ENCODE measurements around the gene C11orf16. TPM values are rescaled to one million over a fixed set of nuclear protein-coding genes. Genes with fewer than 3 reads are reported as not detected.
"Not testable (repeated sequence)": the region's sequence is repeated elsewhere in the genome, so short reads cannot be mapped to it uniquely, and the experiment has no call there.

The C11orf16 gene
- total RNA-seq, 1 donor from 2014 or later, result not detected

DNA sequence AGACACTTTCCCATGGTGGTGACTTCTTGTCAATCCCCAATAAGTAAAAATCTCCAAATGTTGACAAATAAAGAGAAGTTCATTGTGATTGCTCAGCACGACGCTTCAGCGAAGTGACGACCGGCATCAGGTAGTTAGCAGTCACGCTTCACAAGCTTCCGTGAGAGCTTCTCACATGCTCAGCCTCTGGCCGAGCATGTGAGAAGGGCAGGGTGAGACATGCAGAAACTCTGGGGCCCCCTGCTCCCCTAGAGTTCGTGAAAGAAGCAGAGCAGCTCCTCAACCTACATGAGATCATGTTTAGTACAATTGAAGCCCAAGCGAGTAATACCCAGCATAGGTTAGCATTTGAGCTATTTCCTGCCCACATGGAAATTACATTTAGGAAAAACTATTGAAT lies 4.4 kb upstream of the C11orf16 start:
- no peak overlapping the region for H3K9ac ChIP-seq (ENCODE audit: low read depth in 1 of 3, low read length in 3 of 3)
- H3K27me3 ChIP-seq (ENCODE audit: control insufficient read depth in 3 of 3, insufficient read depth in 3 of 3, low read length in 3 of 3), result no peaks in the 10 kb centered on the region
- no peak overlapping the region for H3K4me3 ChIP-seq (ENCODE audit: low read length in 3 of 3)
- H3K9me3 ChIP-seq (ENCODE audit: control insufficient read depth in 3 of 3, low read length in 3 of 3), result no peaks in the 10 kb centered on the region
- H3K27ac ChIP-seq (ENCODE audit: low read depth, low read length), result no peak overlapping the region
- no peaks in the 10 kb centered on the region for H3K36me3 ChIP-seq (ENCODE audit: control insufficient read depth in 3 of 3, insufficient read depth in 3 of 3, low read length in 3 of 3)
- no peaks in the 10 kb centered on the region for H3K4me1 ChIP-seq (ENCODE audit: control insufficient read depth in 3 of 3, insufficient read depth in 3 of 3, low read length in 3 of 3)

DNA sequence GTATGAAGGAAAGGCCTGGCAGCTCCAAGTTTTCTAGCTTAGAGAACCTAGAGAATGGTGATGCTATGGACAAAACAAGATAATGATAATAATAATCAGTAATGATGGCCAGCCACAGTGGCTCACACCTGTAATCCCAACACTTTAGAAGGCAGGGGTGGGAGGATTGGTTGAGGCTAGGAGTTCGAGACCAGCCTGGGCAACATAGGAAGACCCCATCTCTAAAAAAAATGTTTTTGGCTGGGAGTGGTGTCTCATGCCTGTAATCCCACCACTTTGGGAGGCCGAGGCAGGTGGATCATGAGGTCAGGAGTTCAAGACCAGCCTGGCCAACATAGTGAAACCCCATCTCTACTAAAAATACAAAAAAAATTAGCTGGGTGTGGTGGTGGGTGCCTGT lies 3.0 kb upstream of the C11orf16 start:
- not testable (repeated sequence) for H3K4me3 ChIP-seq (ENCODE audit: low read length in 3 of 3); H3K36me3 ChIP-seq (ENCODE audit: control insufficient read depth in 3 of 3, insufficient read depth in 3 of 3, low read length in 3 of 3); H3K9ac ChIP-seq (ENCODE audit: low read depth in 1 of 3, low read length in 3 of 3); H3K4me1 ChIP-seq (ENCODE audit: control insufficient read depth in 3 of 3, insufficient read depth in 3 of 3, low read length in 3 of 3); H3K9me3 ChIP-seq (ENCODE audit: control insufficient read depth in 3 of 3, low read length in 3 of 3); H3K27me3 ChIP-seq (ENCODE audit: control insufficient read depth in 3 of 3, insufficient read depth in 3 of 3, low read length in 3 of 3); H3K27ac ChIP-seq (ENCODE audit: low read depth, low read length)

DNA sequence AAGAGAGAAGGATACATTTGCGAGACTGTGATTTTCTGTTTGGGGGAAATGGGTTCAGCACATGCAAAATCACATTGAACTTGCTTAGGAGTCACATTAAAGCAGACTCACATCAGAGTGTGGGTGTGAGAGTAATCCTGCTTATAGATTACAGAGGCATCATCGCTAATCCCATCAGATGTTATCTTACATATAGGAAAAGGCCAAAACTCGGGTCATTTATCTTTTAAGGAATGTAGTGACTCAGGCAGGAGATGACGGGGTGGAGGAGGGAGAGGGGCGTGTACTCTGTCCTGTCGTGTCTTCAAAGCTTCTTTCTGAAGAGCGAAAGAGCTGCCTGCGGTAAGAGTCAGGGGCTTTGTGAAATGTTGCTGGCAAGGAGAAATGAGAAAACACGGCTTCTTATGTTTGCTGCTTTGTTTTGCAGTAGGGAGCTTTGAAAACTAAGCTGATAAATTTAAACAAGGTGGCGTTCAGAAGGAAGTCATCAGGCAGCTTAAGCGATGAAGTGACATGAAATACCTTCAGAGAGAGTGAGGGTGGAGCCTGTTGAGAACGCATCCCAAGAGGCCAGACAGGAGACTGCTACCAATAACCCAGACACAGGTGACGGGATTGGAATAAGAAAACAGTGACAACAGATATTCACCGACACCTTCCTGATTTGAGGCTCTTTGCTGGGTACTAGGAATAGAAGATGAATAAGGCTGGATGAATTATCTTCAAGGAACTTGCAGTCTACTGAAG lies 2.2 kb upstream of the C11orf16 start:
- H3K9ac ChIP-seq (ENCODE audit: low read depth in 1 of 3, low read length in 3 of 3), result no peak overlapping the region
- no peaks in the 10 kb centered on the region for H3K4me1 ChIP-seq (ENCODE audit: control insufficient read depth in 3 of 3, insufficient read depth in 3 of 3, low read length in 3 of 3)

DNA sequence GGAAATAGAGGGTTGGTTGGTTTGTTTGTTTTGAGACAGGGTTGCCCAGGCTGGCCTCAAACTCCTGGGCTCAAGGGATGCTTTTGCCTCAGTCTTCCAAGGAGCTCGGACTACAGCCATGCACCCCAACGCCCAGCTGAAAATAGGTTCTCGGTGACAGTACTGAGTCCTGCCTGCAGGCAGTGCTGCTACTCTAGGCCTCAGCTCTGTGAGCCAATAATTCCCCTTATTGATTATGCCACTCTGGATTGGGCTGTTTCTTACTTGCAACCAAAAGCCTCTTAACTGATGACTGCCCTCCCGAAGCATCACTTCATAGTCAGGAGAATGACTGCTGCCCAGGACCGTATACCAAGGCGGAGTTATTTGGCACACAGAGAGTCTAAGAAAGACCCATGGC lies 1.2 kb upstream of the C11orf16 start:
- Histone ChIP-seq H3K36me3 (ENCODE audit: control insufficient read depth in 3 of 3, insufficient read depth in 3 of 3, low read length in 3 of 3) (no peaks in the 10 kb centered on the region), H3K9me3 (ENCODE audit: control insufficient read depth in 3 of 3, low read length in 3 of 3) (no peaks in the 10 kb centered on the region), H3K27me3 (ENCODE audit: control insufficient read depth in 3 of 3, insufficient read depth in 3 of 3, low read length in 3 of 3) (no peaks in the 10 kb centered on the region), H3K4me3 (ENCODE audit: low read length in 3 of 3) (no peak overlapping the region), H3K27ac (ENCODE audit: low read depth, low read length) (no peak overlapping the region), H3K9ac (ENCODE audit: low read depth in 1 of 3, low read length in 3 of 3) (no peak overlapping the region), H3K4me1 (ENCODE audit: control insufficient read depth in 3 of 3, insufficient read depth in 3 of 3, low read length in 3 of 3) (no peaks in the 10 kb centered on the region)

More for the DNA sequence above, 2.2 kb upstream of the C11orf16 start:
- no peaks in the 10 kb centered on the region for H3K27me3 ChIP-seq (ENCODE audit: control insufficient read depth in 3 of 3, insufficient read depth in 3 of 3, low read length in 3 of 3)
- no peak overlapping the region for H3K4me3 ChIP-seq (ENCODE audit: low read length in 3 of 3)
- H3K36me3 ChIP-seq (ENCODE audit: control insufficient read depth in 3 of 3, insufficient read depth in 3 of 3, low read length in 3 of 3), result no peaks in the 10 kb centered on the region
- no peak overlapping the region for H3K27ac ChIP-seq (ENCODE audit: low read depth, low read length)
- H3K9me3 ChIP-seq (ENCODE audit: control insufficient read depth in 3 of 3, low read length in 3 of 3), result no peaks in the 10 kb centered on the region

DNA sequence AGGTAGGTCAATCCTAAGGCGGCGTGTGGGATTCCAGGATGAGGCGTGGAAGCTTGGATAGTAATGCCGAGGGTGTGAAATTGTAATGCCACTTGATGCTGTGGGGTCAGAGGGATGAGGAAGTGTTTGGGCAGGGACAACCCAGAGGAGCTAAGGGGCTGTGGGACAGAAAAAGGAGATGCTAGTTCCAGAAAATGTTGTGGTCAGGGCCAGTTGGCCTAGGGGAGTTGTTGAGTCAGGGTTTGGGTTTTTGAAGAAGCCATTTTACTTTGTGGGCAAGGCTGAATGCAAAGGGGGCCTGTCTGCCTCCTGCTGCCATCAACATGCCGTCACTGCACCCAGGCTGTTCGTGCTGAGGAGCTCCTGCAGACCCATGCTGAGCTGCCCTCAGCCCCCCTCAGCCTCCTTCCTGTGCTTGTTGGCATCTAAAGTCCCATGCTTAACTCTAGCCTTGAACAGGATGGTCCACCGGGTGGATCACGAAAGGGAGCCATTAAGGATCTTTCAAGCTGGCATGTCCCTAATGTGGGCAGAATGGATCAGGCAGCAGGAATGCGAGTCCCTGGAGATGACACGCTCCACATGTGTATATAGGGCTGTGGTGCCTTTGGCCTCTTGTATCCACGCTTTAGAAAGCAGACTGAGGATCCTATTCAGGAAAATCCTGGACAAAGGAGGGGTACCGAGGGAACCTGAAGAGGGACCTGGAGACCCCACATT lies 2.1 kb downstream of the C11orf16 start:
- H3K4me3 ChIP-seq (ENCODE audit: low read length in 3 of 3), result no peak overlapping the region
- no peak overlapping the region for H3K27ac ChIP-seq (ENCODE audit: low read depth, low read length)
- no peak overlapping the region for H3K9ac ChIP-seq (ENCODE audit: low read depth in 1 of 3, low read length in 3 of 3)
- H3K27me3 ChIP-seq (ENCODE audit: control insufficient read depth in 3 of 3, insufficient read depth in 3 of 3, low read length in 3 of 3), result no peaks in the 10 kb centered on the region
- H3K9me3 ChIP-seq (ENCODE audit: control insufficient read depth in 3 of 3, low read length in 3 of 3), result no peaks in the 10 kb centered on the region
- H3K4me1 ChIP-seq (ENCODE audit: control insufficient read depth in 3 of 3, insufficient read depth in 3 of 3, low read length in 3 of 3), result no peaks in the 10 kb centered on the region
- no peaks in the 10 kb centered on the region for H3K36me3 ChIP-seq (ENCODE audit: control insufficient read depth in 3 of 3, insufficient read depth in 3 of 3, low read length in 3 of 3)

DNA sequence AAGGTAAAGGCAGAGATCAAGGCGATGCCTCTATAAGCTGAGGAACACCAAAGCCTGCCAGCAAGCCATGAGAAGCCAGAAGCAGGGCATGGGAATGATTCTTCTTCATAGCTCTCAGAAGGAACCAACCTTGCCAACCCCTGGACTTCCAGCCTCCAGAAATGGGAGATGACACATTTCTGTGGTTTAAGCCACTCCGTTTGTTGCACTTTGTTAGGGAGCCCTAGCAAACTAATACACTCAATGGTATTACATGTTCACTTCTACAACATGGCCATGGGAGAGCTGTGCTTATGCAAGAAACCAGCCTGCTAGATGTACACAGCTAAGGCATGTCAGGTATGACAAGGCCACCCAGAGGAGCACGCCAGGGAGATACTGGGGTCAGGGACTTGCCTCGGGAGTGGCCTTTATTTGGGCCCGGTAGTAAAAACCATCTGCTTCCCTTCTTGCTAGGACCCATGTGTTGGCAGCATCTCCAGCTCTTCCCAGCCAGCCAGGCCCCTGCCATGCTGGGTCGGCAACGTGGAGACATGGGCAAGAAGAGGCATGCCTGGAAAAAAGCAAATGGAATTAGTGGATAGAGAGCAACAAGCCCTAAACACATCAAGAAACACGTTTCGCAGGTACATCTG lies 3.6 kb downstream of the C11orf16 start:
- Histone ChIP-seq H3K36me3 (ENCODE audit: control insufficient read depth in 3 of 3, insufficient read depth in 3 of 3, low read length in 3 of 3) (peaks cover 0 to 4% (median 0%) of the 10 kb centered on the region in 3 donors), H3K9ac (ENCODE audit: low read depth in 1 of 3, low read length in 3 of 3) (no peak overlapping the region), H3K9me3 (ENCODE audit: control insufficient read depth in 3 of 3, low read length in 3 of 3) (no peaks in the 10 kb centered on the region), H3K4me3 (ENCODE audit: low read length in 3 of 3) (no peak overlapping the region), H3K4me1 (ENCODE audit: control insufficient read depth in 3 of 3, insufficient read depth in 3 of 3, low read length in 3 of 3) (no peaks in the 10 kb centered on the region), H3K27me3 (ENCODE audit: control insufficient read depth in 3 of 3, insufficient read depth in 3 of 3, low read length in 3 of 3) (no peaks in the 10 kb centered on the region), H3K27ac (ENCODE audit: low read depth, low read length) (no peak overlapping the region)

DNA sequence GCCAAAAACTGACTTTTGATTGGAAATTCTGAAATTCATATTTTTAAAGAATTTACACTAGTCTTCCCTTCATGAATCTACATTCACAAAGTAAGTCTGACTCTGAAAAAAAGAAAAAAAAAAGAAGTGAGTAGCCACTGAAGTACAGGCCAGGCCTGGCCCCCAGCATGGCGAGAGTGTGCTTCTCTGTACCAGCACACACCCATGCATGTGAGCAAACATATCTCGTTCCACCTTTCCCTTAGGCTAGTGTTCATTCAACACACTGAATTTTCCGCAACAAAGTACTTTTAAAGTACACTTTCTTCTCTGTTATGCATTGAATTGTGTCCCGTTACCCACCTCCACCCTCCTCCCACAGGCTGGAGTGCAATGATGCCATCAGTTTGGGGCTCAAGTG lies 4.5 kb downstream of the C11orf16 start:
- Histone ChIP-seq H3K4me3 (ENCODE audit: low read length in 3 of 3) (no peak overlapping the region), H3K9me3 (ENCODE audit: control insufficient read depth in 3 of 3, low read length in 3 of 3) (no peaks in the 10 kb centered on the region), H3K27ac (ENCODE audit: low read depth, low read length) (no peak overlapping the region), H3K9ac (ENCODE audit: low read depth in 1 of 3, low read length in 3 of 3) (no peak overlapping the region), H3K27me3 (ENCODE audit: control insufficient read depth in 3 of 3, insufficient read depth in 3 of 3, low read length in 3 of 3) (no peaks in the 10 kb centered on the region), H3K4me1 (ENCODE audit: control insufficient read depth in 3 of 3, insufficient read depth in 3 of 3, low read length in 3 of 3) (no peaks in the 10 kb centered on the region), H3K36me3 (ENCODE audit: control insufficient read depth in 3 of 3, insufficient read depth in 3 of 3, low read length in 3 of 3) (peaks cover 0 to 5% (median 0%) of the 10 kb centered on the region in 3 donors)

DNA sequence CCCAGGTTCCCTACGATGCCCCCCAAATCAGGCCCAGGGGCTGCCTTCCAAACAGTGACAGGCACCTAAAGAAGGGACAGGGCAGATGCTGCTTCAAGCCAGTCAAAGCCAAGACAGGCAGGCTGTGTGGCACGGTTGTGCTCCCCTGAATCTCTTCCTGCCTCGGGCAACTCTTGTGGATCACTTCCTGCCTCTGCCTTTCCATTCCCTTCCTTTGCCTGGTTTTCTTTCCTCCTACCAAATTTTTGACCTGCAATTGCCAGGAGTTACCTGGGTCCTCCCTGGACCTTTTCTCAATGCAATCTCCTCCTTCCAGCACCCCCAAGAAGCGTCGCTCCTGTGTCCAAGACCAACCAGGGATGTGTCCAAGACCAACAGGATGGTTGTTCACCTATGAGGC lies 5.5 kb downstream of the C11orf16 start:
- H3K27me3 ChIP-seq (ENCODE audit: control insufficient read depth in 3 of 3, insufficient read depth in 3 of 3, low read length in 3 of 3), result no peaks in the 10 kb centered on the region
- H3K36me3 ChIP-seq (ENCODE audit: control insufficient read depth in 3 of 3, insufficient read depth in 3 of 3, low read length in 3 of 3), result peaks cover 0 to 13% (median 7%) of the 10 kb centered on the region in 3 donors
- no peak overlapping the region for H3K27ac ChIP-seq (ENCODE audit: low read depth, low read length)
- H3K4me3 ChIP-seq (ENCODE audit: low read length in 3 of 3), result no peak overlapping the region
- no peaks in the 10 kb centered on the region for H3K4me1 ChIP-seq (ENCODE audit: control insufficient read depth in 3 of 3, insufficient read depth in 3 of 3, low read length in 3 of 3)
- no peak overlapping the region for H3K9ac ChIP-seq (ENCODE audit: low read depth in 1 of 3, low read length in 3 of 3)
- H3K9me3 ChIP-seq (ENCODE audit: control insufficient read depth in 3 of 3, low read length in 3 of 3), result no peaks in the 10 kb centered on the region

- Histone ChIP-seq H3K9ac (ENCODE audit: low read depth in 1 of 3, low read length in 3 of 3) (no peak overlapping the region), H3K27ac (ENCODE audit: low read depth, low read length) (no peak overlapping the region), H3K27me3 (ENCODE audit: control insufficient read depth in 3 of 3, insufficient read depth in 3 of 3, low read length in 3 of 3) (no peaks in the 10 kb centered on the region), H3K36me3 (ENCODE audit: control insufficient read depth in 3 of 3, insufficient read depth in 3 of 3, low read length in 3 of 3) (peaks cover 6 to 22% (median 14%) of the 10 kb centered on the region in 3 donors), H3K9me3 (ENCODE audit: control insufficient read depth in 3 of 3, low read length in 3 of 3) (no peaks in the 10 kb centered on the region), H3K4me3 (ENCODE audit: low read length in 3 of 3) (no peak overlapping the region), H3K4me1 (ENCODE audit: control insufficient read depth in 3 of 3, insufficient read depth in 3 of 3, low read length in 3 of 3) (no peaks in the 10 kb centered on the region)
Measured at GRCh38 chr11:8926236-8926635, 6.5 kb downstream of the C11orf16 start.

GRCh38 chr11:8925711-8926110 lies 7.0 kb downstream of the C11orf16 start:
- Histone ChIP-seq H3K36me3 (ENCODE audit: control insufficient read depth in 3 of 3, insufficient read depth in 3 of 3, low read length in 3 of 3) (peaks cover 6 to 27% (median 19%) of the 10 kb centered on the region in 3 donors), H3K4me1 (ENCODE audit: control insufficient read depth in 3 of 3, insufficient read depth in 3 of 3, low read length in 3 of 3) (no peaks in the 10 kb centered on the region), H3K27ac (ENCODE audit: low read depth, low read length) (no peak overlapping the region), H3K9me3 (ENCODE audit: control insufficient read depth in 3 of 3, low read length in 3 of 3) (no peaks in the 10 kb centered on the region), H3K4me3 (ENCODE audit: low read length in 3 of 3) (no peak overlapping the region), H3K27me3 (ENCODE audit: control insufficient read depth in 3 of 3, insufficient read depth in 3 of 3, low read length in 3 of 3) (no peaks in the 10 kb centered on the region), H3K9ac (ENCODE audit: low read depth in 1 of 3, low read length in 3 of 3) (no peak overlapping the region)

Measured in skeletal muscle tissue (tissue), 4 donors.